SK-N-MC (cell line): ENCODE data around the gene GPATCH8.

Experiments
- FOXP2 ChIP-seq: optimal IDR thresholded peaks from 2 replicates; pipeline ENCODE3; 2011; ENCODE audit warnings: mild to moderate bottlenecking, moderate library complexity; ENCODE audit not compliant: insufficient read depth; ENCODE audit errors: extremely low read length, control extremely low read depth
- POLR2AphosphoS5 ChIP-seq: IDR thresholded peaks from 2 replicates; pipeline ENCODE4 v1.6.1; 2012; ENCODE audit warnings: mild to moderate bottlenecking, low read depth, low read length, borderline replicate concordance

DNA sequence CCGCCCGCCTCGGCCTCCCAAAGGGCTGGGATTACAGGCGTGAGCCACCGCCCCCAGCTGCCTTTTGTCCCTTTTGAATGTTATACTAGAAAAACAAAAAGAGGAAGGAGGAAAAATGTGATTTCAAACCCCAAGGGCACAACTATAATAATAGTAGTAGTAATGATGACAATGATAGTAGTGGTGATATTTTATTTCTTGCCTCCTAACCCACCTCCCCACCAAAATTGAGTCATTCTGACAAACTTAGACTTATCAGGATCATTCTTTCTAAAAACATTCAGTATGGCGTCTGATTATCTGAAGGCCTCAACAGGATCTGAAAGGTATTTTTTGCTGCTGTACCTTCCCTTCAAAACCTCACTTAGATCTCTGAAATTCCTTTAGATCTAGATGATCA lies 13.6 kb downstream of the GPATCH8 start:
- TF ChIP-seq POLR2AphosphoS5, result no peak
- TF ChIP-seq FOXP2, result no peak
